Neutrophil (primary cell): ENCODE measurements around the gene NELL1.

Experiments used
- H3K27ac ChIP-seq: fragments of 200-600 bp; sonication (generic); 2 replicates; pipeline ENCODE4 v1.5.1; 2016; ENCODE audit warnings: mild to moderate bottlenecking, moderate library complexity
- H3K27me3 ChIP-seq: fragments of 200-600 bp; sonication (generic); 2 replicates; pipeline ENCODE4 v1.6.0; 2016; ENCODE audit warnings: mild to moderate bottlenecking
- H3K36me3 ChIP-seq: fragments of 200-600 bp; sonication (generic); 2 replicates; pipeline ENCODE4 v1.5.1; 2017
- H3K4me1 ChIP-seq, 2 experiments: fragments of 200-600 bp in 1 of 2; sonication (generic) in 1 of 2; 1 replicate in 1 of 2; 2 replicates in 1 of 2; pipeline versions ENCODE4 v1.5.1 to v1.6.1; 2013 to 2016; ENCODE audit warnings: low read depth in 1 of 2, low read length in 1 of 2, mild to moderate bottlenecking in 1 of 2, moderate library complexity in 1 of 2; ENCODE audit not compliant: control insufficient read depth in 1 of 2, insufficient read depth in 1 of 2
- H3K4me3 ChIP-seq, 2 experiments: fragments of 200-600 bp in 1 of 2; sonication (generic) in 1 of 2; 1 replicate in 1 of 2; 2 replicates in 1 of 2; pipeline ENCODE4 v1.5.1; 2013 to 2016; ENCODE audit warnings: low read depth in 1 of 2, low read length in 1 of 2, mild to moderate bottlenecking in 1 of 2, moderate library complexity in 1 of 2
- H3K9me3 ChIP-seq: fragments of 200-600 bp; sonication (generic); 2 replicates; pipeline ENCODE4 v1.5.1; 2016
- TF ChIP-seq, protein P1 (sequence below): fragments of 200-600 bp; sonication (generic); IDR thresholded peaks from 2 replicates; pipeline ENCODE4 v1.5.1; 2016; ENCODE audit warnings: antibody characterized with exemption

Gene NELL1

GRCh38 chr11:21059879-21060278, 390.5 kb downstream of the NELL1 start:
- H3K4me3 ChIP-seq: no peak overlapping the region
- H3K27me3 ChIP-seq: no peaks in the 10 kb centered on the region
- TF ChIP-seq, protein P1, sequence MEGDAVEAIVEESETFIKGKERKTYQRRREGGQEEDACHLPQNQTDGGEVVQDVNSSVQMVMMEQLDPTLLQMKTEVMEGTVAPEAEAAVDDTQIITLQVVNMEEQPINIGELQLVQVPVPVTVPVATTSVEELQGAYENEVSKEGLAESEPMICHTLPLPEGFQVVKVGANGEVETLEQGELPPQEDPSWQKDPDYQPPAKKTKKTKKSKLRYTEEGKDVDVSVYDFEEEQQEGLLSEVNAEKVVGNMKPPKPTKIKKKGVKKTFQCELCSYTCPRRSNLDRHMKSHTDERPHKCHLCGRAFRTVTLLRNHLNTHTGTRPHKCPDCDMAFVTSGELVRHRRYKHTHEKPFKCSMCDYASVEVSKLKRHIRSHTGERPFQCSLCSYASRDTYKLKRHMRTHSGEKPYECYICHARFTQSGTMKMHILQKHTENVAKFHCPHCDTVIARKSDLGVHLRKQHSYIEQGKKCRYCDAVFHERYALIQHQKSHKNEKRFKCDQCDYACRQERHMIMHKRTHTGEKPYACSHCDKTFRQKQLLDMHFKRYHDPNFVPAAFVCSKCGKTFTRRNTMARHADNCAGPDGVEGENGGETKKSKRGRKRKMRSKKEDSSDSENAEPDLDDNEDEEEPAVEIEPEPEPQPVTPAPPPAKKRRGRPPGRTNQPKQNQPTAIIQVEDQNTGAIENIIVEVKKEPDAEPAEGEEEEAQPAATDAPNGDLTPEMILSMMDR: no peak
- no peak overlapping the region for H3K27ac ChIP-seq
- H3K36me3 ChIP-seq: no peaks in the 10 kb centered on the region
- H3K9me3 ChIP-seq: no peaks in the 10 kb centered on the region
- H3K4me1 ChIP-seq: no peaks in the 10 kb centered on the region

DNA sequence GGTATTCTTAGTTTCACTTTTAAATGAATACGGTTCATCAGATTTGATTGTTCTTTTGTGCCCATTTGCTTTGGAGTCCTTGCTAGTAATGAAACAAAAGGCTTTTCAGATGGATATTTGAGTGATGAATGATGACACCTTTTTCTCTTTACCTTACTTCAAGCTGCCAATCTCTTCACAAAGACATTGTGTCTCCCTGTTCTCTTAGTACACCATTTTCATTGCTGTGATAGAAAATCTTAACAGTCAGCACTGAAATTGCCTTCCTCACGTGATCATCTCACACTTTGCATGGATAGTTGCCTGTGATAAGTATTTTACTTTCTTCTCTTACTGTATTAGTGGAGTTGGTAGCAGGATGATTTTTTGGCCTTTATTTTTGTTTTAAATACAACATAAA, 396.6 kb downstream of the NELL1 start:
- H3K36me3 ChIP-seq: no peaks in the 10 kb centered on the region
- TF ChIP-seq, protein P1: no peak

GRCh38 chr11:21068886-21069285, 399.5 kb downstream of the NELL1 start:
- Histone ChIP-seq H3K36me3 (no peaks in the 10 kb centered on the region), H3K9me3 (no peaks in the 10 kb centered on the region), H3K27me3 (no peaks in the 10 kb centered on the region), H3K27ac (no peak overlapping the region), H3K4me3 (no peak overlapping the region), H3K4me1 (no peaks in the 10 kb centered on the region)
- TF ChIP-seq, protein P1: no peak

More for the DNA sequence above, 396.6 kb downstream of the NELL1 start:
- H3K27me3 ChIP-seq: no peaks in the 10 kb centered on the region
- H3K27ac ChIP-seq: no peak overlapping the region
- H3K4me1 ChIP-seq: no peaks in the 10 kb centered on the region
- H3K9me3 ChIP-seq: no peaks in the 10 kb centered on the region
- no peak overlapping the region for H3K4me3 ChIP-seq

- TF ChIP-seq, protein P1: no peak
- H3K9me3 ChIP-seq: no peaks in the 10 kb centered on the region
- no peaks in the 10 kb centered on the region for H3K36me3 ChIP-seq
- no peaks in the 10 kb centered on the region for H3K4me1 ChIP-seq
- H3K27ac ChIP-seq: no peak overlapping the region
- no peaks in the 10 kb centered on the region for H3K27me3 ChIP-seq
- H3K4me3 ChIP-seq: no peak overlapping the region
These were observed 400.5 kb downstream of the NELL1 start for GRCh38 chr11:21069909-21070308.

GRCh38 chr11:21072558-21072957, 403.2 kb downstream of the NELL1 start:
- Histone ChIP-seq H3K4me1 (no peaks in the 10 kb centered on the region), H3K27ac (no peak overlapping the region), H3K4me3 (no peak overlapping the region), H3K9me3 (no peaks in the 10 kb centered on the region), H3K27me3 (no peaks in the 10 kb centered on the region), H3K36me3 (no peaks in the 10 kb centered on the region)
- TF ChIP-seq, protein P1: no peak

DNA sequence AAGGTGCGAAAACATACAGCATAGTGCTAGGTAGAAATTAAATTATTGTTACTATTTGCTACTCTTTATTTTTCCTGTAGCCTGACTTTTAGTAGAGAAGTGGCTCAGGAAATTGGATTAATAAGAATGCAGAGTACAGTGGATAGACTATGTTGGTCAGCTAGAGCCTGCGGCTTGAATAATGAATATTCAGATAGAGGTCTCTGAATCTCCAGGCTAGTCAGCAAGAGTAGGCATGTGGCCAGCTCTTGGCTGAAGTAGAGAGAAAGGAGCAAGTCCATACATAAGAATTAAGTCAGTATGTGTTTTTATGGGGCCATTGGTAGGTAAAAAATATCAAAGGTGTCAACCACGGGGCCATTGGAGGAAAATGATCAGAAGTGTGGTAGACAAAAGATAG, 413.5 kb downstream of the NELL1 start:
- H3K4me1 ChIP-seq: no peaks in the 10 kb centered on the region
- no peak overlapping the region for H3K4me3 ChIP-seq
- no peaks in the 10 kb centered on the region for H3K27me3 ChIP-seq
- H3K27ac ChIP-seq: no peak overlapping the region
- TF ChIP-seq, protein P1: no peak
- H3K36me3 ChIP-seq: no peaks in the 10 kb centered on the region
- no peaks in the 10 kb centered on the region for H3K9me3 ChIP-seq
